HG02798 (cell line): Measurements from ENCODE around the gene CCL15.
"Not testable (repeated sequence)": the region's sequence is repeated elsewhere in the genome, so short reads cannot be mapped to it uniquely, and the experiment has no call there.

Experiments
- ATAC-seq: cut with Tn5 transposase; IDR thresholded peaks from one replicate; pipeline ENCODE4 v1.9.1; 2021; ENCODE audit warnings: mild to moderate bottlenecking; ENCODE audit not compliant: unreplicated experiment, poor library complexity

Gene CCL15

DNA sequence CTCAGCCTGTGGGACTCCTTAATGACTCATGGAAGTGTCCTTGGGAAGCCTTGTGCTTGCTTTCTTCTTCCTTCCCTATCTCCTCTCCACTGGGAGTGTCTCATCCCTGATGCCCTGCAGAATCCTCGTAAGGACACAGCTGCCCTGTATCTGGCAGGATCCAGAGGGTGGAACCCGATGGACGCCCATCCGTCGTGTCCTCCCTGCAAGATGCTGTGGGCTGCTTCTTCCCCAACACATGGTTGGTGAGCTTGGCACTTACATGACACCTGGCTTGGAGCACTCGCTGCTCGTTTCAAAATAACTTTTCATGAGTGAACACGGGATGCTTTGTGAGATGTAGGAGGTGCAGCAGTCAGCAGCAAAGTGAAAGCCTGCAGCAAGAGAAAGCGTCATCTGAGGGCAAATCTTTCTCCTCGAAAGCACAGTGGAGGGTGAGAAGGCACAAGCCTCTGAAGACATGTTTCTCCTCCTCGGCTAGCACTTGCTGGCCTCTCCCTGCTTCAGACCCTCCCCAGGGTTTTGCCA, 3.3 kb downstream of the CCL15 start:
- ATAC-seq = no peak

DNA sequence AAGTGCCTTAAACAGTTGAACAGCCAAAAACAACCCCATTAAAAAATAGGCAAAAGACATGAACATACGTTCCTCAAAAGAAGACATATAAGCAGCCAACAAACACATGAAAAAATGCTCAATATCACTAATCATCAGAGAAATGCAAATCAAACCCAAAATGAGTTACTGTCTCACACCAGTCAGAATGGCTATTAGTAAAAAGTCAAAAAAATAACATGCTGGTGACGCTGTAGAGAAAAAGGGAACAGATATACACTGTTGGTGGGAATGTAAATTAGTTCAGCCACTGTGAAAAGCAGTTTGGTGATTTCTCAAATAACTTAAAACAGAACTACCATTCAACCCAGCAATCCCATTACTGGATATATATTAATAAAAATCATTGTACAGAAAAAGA, 6.0 kb downstream of the CCL15 start:
- not testable (repeated sequence) for ATAC-seq

DNA sequence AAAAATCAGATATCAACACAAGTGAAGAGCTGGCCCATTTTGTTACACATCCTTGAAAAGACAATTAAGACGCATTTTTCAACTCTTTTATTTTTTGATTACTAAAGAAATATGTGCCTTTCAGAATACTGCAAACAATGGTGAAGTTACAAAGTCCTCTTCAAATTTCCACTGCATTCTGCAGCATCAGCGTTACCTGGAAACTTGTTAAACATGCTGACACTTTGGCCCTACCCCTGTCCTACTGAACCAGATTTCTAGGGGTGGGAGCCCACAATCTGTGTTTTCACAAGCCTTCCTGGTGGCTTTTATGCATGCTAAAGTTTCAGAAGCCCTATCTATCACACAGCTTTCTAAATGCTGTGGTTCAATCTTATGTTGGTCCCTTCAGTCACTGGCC, 10.3 kb downstream of the CCL15 start:
- ATAC-seq = no peak

DNA sequence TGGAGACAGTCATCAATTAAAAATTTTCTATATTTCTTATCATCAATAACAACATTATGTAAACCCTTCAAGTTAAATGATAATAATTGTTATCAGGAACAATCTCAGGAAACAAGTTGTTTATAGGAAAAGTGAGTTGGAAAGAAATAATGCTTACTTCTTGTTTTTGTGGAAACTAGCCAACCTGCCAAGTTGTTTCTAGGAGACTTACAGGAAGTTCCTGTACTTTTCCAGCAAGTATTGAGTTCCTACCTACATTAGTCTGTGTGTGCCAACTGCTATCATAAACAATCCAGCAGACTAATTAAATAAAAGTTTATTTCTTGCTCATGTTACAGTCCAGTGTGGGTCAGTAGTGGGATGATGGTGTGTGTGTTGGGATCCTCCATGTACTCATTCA, 13.2 kb downstream of the CCL15 start:
- ATAC-seq = no peak

DNA sequence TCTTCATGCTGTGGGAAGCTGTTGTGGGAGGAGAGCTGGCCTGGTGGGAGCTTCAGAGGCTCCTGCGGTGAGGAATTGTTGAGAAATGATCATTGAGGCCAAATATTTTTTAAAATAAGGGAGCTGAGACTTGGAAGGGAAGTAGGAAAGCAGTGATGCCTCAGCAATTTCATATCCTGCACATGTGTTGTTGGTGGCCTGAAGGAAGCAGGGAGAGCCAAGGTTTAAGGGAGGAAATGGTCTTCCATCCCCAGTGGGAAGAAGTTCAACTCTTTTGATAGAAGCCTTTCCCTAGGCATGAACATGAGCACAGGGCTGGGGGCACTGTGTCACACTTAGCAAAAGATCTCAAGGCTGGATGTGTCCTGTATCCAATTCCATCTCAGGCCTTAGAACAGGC, 14.7 kb downstream of the CCL15 start, which contains the start of gene CCL14:
Gene CCL14 (minus strand): TSS at position 87 of the 400 bp plus-strand sequence. CDS start 80 bp downstream, at position 7.
- no peak for ATAC-seq

DNA sequence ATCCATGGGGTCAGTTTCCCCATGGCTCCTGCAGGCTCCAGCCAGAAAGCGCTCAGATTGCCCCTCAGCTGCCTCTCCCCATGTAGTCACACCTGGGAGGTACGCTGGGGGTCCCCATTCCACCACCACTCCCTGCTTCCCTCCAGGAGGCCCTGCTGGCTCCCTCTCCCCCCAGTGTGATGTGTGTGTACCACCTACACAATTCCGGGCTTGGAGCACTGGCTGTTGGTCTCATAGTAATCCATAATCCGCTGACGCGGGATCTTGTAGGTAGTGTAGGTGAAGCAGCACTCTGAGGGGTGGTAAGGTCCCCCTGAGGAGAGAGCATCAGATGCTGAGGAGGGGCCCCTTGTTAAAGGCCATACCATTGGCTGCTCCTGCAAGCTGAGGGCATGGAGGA, 17.2 kb downstream of the CCL15 start:
- ATAC-seq = no peak

DNA sequence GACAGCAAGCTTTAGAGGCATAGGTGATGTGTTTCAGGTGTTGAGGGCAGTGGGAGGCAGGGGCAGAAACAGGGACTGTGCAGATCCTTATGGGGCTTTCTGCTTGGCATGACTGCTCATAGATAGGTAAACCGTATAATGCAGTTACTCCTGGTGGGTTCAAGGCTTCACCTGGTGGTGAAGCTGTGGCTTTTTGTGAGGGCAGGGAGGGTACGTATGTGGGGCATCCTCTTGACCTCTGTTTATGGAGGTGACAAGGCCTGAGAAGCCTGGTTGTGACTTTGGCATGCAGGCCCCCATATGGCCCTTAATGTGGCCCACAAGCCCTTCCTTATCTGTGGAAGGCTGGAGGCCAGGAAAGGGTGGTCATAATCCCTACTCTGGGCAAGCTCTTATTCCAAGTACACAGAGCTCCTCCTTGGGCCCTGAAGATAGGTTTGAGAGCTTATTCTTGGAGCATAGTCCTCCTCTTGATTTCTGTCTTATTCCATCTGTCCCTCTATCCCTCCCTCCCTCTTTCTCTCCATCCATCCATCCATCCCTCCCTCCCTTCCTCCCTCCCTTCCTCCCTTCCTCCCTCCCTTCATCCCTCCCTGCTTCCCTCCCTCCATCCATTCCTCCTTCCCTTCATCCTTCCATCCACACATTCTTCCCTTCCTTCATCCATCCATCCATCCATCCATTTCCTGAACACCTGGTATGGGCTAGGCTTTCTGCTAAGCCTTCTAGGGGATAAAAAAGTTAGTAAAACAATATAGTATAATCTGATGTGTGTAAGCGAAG, 18.8 kb downstream of the CCL15 start:
- ATAC-seq = no peak

DNA sequence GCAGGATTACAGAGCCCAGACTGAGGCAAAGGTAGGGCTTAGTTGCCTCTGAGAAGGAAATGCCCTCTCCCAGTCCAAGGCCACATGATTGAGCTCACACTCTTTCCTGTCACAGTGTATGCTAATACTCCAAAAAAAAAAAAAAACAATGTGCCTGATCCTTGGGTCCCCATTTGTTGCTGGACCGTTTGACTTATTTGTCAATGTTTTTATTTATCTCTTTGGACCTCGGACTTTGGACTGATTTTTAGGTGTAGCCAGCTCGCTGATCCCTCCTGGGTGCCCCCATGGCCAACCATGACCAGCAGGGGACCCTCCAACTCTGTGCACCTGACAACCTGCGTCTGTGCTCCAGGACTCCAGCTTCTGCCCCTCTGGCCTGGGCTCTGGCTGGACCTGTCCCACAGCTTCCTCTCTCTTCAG, 19.4 kb downstream of the CCL15 start:
- no peak for ATAC-seq

DNA sequence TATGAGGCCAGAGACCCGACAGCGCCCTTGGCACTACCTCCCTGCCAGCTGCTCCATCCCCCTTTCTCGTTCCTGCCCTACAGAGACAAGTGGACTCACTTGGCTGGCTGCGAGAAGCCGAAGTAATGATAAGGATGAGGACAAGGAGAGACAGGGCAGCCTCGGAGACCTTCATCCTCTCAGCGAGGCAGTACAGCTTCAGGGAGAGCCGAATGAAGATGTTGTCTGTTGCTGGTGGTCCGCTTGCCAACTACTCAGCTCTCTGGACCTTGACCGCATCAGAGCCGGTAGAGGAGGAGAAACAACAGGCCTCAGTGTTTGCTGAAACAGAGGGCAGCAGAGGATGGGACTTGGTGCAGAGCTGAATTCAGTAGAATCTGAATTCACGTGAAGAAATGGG, 20.1 kb downstream of the CCL15 start, which contains the start of gene CCL16:
Gene CCL16 (minus strand): TSS at position 252 of the 400 bp plus-strand sequence. CDS start 77 bp downstream, at position 175.
- ATAC-seq = no peak

DNA sequence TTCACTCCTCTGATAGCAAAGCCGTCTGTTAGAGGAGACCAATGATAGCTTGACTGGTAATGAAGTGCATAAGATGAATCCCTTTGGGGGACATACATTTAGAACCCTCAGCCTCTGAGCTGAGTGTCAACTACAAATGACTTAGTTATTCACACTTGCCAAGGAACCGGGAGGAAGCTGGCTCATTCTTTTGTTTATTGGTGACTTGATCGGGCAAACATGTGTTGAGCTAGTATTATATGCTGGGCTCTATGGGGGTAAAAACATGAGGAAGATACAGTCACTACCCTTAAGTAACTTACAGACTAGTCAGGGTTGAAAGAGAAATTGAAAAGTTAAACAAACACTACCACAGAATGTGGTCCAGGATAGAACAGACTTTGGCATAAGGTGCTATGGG, 23.0 kb downstream of the CCL15 start:
- no peak for ATAC-seq

DNA sequence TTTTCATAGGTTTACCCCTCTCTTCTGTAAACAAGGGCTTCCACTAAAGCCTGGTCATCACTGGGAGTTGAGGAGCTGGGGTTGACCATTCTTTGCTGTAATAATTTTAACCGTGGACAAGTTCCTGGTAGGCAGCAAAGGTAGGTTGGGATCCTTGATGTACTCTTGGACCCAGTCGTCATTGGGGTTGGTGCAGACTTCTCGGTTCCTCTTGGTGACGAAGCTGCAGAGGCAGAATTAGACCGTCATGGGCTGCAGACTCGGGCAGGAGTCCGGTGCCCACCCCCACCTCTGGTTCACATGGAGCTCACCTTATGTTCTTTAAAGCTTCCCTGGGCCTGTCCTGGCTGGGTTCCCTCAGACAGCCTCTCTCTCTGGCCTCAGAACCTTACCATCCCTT, 23.8 kb downstream of the CCL15 start:
- no peak for ATAC-seq

DNA sequence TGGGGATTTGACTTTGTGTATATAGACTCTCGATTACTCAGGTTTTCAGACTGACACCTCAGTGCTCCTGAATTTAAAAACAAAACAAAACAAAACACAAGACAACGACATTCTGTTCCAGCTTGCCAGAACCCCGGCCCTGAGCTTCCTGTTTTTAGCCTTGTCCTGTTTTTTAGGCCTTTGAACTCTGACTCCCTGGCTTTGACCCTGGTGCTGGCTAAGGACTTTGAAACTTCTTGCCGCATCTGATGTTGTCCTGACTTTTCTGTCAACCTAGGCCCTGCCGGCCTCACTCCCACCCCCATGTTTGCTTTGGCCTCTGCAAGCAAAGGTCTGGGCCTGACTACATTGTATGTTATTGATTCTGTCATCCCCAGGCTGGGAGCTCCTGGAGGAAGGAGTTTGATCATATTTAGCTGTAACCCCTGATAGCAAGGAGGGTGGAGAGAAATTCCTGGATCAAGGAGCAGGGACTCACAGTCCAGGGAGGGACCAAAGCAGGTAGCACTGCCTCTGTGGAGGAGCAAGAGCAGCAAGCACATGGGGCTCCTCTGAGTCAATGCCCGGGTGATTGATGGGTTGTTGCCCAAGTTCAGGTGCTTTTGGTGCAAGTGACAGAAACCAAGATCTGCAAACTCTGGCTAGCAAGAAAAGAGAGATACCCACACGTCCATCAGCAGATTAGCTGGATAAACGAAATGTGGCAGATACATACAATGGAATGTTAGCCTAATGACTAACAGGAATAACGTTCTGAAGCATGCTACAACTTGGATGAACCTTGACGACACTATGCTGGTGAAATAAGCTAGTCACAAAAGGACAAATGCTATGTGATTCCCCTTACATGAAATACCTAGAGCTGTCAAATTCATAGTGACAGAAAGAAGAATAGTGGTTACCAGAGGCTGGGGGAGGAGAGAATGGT, 27.8 kb downstream of the CCL15 start:
- ATAC-seq = no peak

DNA sequence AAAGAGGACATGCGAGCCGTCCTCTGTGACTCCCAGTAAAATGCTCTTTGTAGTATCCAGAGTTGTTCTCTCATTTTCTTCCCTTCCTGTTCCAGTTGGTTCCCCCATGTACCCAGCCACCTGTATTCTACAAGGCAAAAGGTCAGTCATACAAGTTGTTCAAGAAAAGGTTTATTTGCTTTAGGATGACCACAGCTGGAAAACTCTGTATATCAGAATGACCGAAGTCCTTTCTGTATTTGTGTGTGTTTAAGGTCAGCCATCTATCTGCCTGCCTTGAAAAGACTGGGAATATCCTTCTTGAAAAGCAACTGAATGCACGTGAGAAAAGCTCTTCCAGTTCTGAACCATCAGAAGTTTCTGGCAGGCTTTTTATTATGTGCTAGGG, 28.4 kb downstream of the CCL15 start:
- no peak for ATAC-seq

DNA sequence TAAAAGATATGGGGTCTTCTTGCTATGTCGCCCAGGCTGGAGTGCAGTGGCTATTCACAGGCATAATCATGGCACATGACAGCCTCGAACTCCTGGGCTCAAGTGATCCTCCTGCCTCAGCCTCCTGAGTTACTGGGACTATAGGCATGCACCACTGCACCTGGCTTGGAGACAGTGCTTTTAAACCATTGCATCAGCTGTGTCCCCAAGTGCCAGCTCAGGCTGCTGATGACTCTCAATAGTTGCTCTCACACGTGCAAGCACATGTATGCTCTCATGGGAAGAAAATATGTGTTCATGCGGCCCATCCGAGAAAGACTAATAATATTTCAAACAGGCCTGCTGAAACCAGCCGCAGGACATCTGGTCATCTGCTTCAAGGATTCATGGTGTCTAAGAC, 28.8 kb downstream of the CCL15 start:
- ATAC-seq = no peak

DNA sequence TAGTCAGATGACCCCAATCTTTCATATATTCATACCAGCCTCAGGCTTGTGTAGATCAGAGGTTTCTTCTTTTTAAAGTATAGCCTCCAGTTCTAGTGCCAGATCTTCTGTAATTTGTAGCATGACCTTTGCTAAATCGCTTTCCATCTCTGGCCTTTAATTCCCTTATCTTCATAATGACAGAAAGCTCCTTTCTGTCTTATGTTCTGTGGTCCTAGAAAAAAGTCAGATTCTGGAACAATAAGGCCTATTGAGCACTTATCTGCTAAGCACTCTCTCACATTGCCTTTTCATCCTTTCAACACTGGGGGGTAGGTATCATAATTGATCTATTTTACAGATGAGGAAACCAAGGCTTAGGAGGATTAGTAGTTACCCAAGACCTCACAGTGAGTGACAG, 29.3 kb downstream of the CCL15 start:
- no peak for ATAC-seq

DNA sequence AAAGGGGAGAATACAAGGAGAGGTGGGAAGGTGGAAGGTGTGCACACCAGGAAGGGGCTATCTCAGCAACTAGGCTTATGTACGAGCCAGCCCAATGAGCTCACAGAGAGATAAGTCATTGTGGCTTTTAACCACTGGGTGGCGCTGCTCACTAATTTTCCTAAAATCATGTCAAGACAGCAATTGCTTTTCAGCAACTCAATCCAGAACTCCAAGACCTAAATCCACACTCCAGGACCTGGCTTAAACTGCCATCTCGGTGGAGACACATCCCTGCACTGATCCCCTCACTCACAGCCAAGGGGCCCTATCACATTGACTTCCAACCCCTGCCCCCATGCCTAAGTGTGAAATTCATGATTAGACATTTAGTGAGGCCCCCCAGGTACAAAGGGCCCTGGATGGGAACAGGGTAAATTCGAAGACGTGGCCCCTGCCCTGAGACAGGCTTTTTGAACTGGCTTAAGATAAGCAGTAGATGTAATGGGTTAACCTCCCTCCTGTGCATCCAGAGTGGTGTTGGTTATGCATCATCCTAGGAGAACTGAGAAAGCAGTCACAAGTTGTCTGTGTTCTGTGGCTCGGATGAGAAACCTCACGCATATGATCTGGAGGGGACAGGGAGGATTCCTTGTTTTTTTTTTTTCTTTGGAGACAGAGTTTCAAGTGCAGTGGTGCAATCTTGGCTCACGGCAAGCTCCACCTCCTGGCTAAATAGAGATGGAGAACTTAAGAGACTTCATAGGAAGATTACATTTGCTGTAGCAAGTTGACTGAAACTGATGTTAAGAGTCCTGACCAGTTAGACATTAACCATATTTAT, 31.6 kb downstream of the CCL15 start:
- no peak for ATAC-seq

DNA sequence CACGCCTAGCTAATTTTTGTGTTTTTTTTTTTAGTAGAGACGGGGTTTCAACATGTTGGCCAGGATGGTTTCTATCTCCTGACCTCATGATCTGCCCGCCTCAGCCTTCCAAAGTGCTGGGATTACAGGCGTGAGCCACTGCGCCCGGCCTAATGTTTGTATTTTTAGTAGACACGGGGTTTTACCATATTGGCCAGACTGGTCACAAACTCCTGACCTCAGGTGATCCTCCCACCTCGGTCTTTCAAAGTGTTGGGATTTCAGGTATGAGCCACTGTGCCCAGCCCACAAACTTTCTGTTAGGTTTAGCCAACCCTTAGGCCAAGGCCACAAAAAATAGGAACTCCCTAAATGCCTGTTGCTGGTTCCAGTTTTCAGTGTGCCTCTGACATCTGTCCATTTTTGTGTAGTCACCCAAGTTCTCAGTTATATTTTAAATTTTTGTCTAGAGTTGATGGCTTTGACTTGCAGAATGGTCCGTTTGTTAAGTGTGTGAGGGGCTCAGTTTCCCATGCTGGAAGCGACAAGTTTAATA, 32.8 kb downstream of the CCL15 start:
- ATAC-seq = no peak

DNA sequence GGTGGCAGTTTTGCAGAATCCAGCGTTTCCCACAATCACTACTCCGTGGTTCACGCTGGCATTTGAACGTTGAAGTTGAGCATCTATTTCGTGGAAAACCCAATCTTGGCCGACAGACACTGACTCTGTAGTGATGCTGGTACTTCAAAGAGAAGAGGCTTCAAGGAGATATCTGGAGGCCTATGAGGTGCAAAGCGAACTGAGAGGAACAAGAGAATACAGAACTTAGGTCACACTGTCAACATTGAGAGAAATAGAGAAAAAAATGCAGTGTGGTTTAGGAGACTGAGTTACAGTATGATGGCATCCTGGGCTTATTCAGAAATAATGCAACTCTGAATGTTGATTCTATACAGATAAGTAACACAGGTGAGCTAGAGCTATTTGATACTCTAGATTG, 36.1 kb downstream of the CCL15 start:
- ATAC-seq = no peak

DNA sequence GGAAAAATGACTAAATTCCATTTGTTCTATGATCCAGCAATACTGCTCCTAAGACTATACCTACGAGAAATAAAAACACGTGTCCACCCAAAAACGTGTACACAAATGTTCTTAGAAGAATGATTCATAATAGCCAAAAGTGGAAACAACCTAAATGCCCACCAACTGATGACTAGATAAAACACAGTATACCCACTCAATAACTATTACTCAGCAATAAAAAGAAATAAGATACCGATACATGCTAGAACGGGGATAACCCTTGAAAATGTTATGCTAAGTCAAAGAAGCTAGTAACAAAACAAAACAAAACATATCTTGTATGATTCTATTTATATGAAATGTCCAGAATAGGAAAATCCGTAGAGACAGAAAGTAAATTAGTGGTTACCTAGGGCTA, 37.7 kb downstream of the CCL15 start:
- ATAC-seq = no peak

DNA sequence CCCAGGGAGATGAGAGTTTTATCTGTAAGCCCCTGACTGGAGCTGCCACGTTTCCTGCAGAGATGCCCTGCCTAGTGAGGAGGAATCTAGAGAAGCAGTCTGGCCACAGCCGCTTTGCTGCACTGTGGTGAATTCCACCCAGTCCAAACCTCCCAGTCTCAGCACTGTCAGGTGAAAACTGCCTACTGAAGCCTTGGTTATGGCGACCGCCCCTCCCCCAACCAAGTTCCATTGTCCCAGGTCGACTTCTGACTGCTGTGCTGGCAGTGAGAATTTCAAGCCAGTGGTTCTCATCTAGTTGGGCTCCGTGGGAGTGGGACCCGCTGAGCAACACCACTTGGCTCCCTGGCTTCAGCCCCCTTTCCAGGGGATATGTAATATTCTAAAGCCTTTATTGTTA, 47.6 kb downstream of the CCL15 start:
- no peak for ATAC-seq
